ENCODE measurements around the gene B4GALNT2. TPM values are rescaled to one million over a fixed set of nuclear protein-coding genes. Genes with fewer than 3 reads are reported as not detected.

B4GALNT2 gene
- total RNA-seq, 1 experiment from 2014 or later: not detected

- Histone ChIP-seq H3K4me3 (ENCODE audit: low read depth, low read length, poor library complexity, severe bottlenecking) (no peak overlapping the region), H3K4me1 (ENCODE audit: insufficient read depth, low read length, poor library complexity, severe bottlenecking) (peaks cover 4% of the 10 kb centered on the region), H3K27me3 (replicated peaks; ENCODE audit: insufficient read depth, low read depth, low read length, poor library complexity) (no peaks in the 10 kb centered on the region), H3K9me3 (ENCODE audit: low read depth, low read length, poor library complexity, severe bottlenecking) (no peaks in the 10 kb centered on the region), H3K36me3 (ENCODE audit: insufficient read depth, low read length, poor library complexity, severe bottlenecking) (no peaks in the 10 kb centered on the region), H3K27ac (ENCODE audit: low read depth, low read length, poor library complexity, severe bottlenecking) (no peak overlapping the region)
- TF ChIP-seq EZH2 (IDR thresholded peaks at IDR 0.05; ENCODE audit: borderline replicate concordance, low read depth, low read length, poor library complexity, severe bottlenecking) (no peak), CTCF (conservative IDR thresholded peaks at IDR 0.05; ENCODE audit: low read depth, low read length) (no peak)
- ChIA-PET CTCF (no interaction called here), POLR2A (ENCODE audit: low non-redundant PET) (no interaction called here)
- BruUV-seq (replicated peaks): no TSS peak
- intact Hi-C loops (cut with micrococcal nuclease; ENCODE audit: unreplicated experiment): no loop called here
- DNase-seq (ENCODE audit: low spot score): no peak
Observed at GRCh38 chr17:49200423-49201083, 68.0 kb downstream of the B4GALNT2 start.

- intact Hi-C loops (cut with micrococcal nuclease; ENCODE audit: unreplicated experiment): no loop called here
Observed at GRCh38 chr17:49201481-49201927, 68.9 kb downstream of the B4GALNT2 start.

GRCh38 chr17:49203796-49204195 is 71.2 kb downstream of the B4GALNT2 start:
- no peak overlapping the region for H3K27ac ChIP-seq (ENCODE audit: low read depth, low read length, poor library complexity, severe bottlenecking)
- TF ChIP-seq EZH2 (IDR thresholded peaks at IDR 0.05; ENCODE audit: borderline replicate concordance, low read depth, low read length, poor library complexity, severe bottlenecking) (no peak), CTCF (conservative IDR thresholded peaks at IDR 0.05; ENCODE audit: low read depth, low read length) (no peak)
- H3K9me3 ChIP-seq (ENCODE audit: low read depth, low read length, poor library complexity, severe bottlenecking): no peaks in the 10 kb centered on the region
- H3K36me3 ChIP-seq (ENCODE audit: insufficient read depth, low read length, poor library complexity, severe bottlenecking): no peaks in the 10 kb centered on the region
- CTCF ChIA-PET: no interaction called here
- DNase-seq (ENCODE audit: low spot score): no peak
- peaks cover 5% of the 10 kb centered on the region for H3K4me1 ChIP-seq (ENCODE audit: insufficient read depth, low read length, poor library complexity, severe bottlenecking)
- POLR2A ChIA-PET (ENCODE audit: low non-redundant PET): no interaction called here
- no TSS peak for BruUV-seq (replicated peaks)
- H3K4me3 ChIP-seq (ENCODE audit: low read depth, low read length, poor library complexity, severe bottlenecking): no peak overlapping the region
- no peaks in the 10 kb centered on the region for H3K27me3 ChIP-seq (replicated peaks; ENCODE audit: insufficient read depth, low read depth, low read length, poor library complexity)
- intact Hi-C loops (cut with micrococcal nuclease; ENCODE audit: unreplicated experiment): no loop called here

More at GRCh38 chr17:49201481-49201927, 68.9 kb downstream of the B4GALNT2 start:
- POLR2A ChIA-PET (ENCODE audit: low non-redundant PET): no interaction called here
- no TSS peak for BruUV-seq (replicated peaks)
- no peak for DNase-seq (ENCODE audit: low spot score)
- H3K36me3 ChIP-seq (ENCODE audit: insufficient read depth, low read length, poor library complexity, severe bottlenecking): no peaks in the 10 kb centered on the region
- no peaks in the 10 kb centered on the region for H3K9me3 ChIP-seq (ENCODE audit: low read depth, low read length, poor library complexity, severe bottlenecking)
- no peaks in the 10 kb centered on the region for H3K27me3 ChIP-seq (replicated peaks; ENCODE audit: insufficient read depth, low read depth, low read length, poor library complexity)
- H3K27ac ChIP-seq (ENCODE audit: low read depth, low read length, poor library complexity, severe bottlenecking): no peak overlapping the region
- CTCF ChIA-PET: no interaction called here
- peaks cover 4% of the 10 kb centered on the region for H3K4me1 ChIP-seq (ENCODE audit: insufficient read depth, low read length, poor library complexity, severe bottlenecking)
- TF ChIP-seq CTCF (conservative IDR thresholded peaks at IDR 0.05; ENCODE audit: low read depth, low read length): no peak
- TF ChIP-seq EZH2 (IDR thresholded peaks at IDR 0.05; ENCODE audit: borderline replicate concordance, low read depth, low read length, poor library complexity, severe bottlenecking): no peak
- no peak overlapping the region for H3K4me3 ChIP-seq (ENCODE audit: low read depth, low read length, poor library complexity, severe bottlenecking)
